IMR-90 (cell line): ENCODE results near the gene MRPS16.

Experiments used
- BHLHE40 ChIP-seq: fragments of 150-350 bp; IDR thresholded peaks from 2 replicates; pipeline ENCODE4 v1.6.1; 2016; ENCODE audit warnings: mild to moderate bottlenecking, low read depth, low read length
- CEBPB ChIP-seq: IDR thresholded peaks from 2 replicates; pipeline ENCODE4 v1.6.1; 2012; ENCODE audit warnings: low read depth, low read length, improper control_type of control experiment
- CHD1 ChIP-seq: IDR thresholded peaks from 2 replicates; pipeline ENCODE4 v1.6.1; 2012; ENCODE audit warnings: low read depth, low read length, improper control_type of control experiment
- CTCF ChIP-seq: conservative IDR thresholded peaks from 2 replicates; pipeline ENCODE4 v1.5.1; 2012; ENCODE audit warnings: mild to moderate bottlenecking, low read depth, low read length, improper control_type of control experiment
- ELK1 ChIP-seq: fragments of 150-350 bp; IDR thresholded peaks from 2 replicates; pipeline ENCODE4 v1.6.1; 2016; ENCODE audit warnings: low read depth, mild to moderate bottlenecking, low read length, moderate library complexity, borderline replicate concordance
- MAFK ChIP-seq: IDR thresholded peaks from 2 replicates; pipeline ENCODE4 v1.6.1; 2012; ENCODE audit warnings: low read depth, low read length, improper control_type of control experiment
- MAZ ChIP-seq: IDR thresholded peaks from 2 replicates; pipeline ENCODE4 v1.6.1; 2012; ENCODE audit warnings: low read depth, mild to moderate bottlenecking, low read length, improper control_type of control experiment, moderate library complexity, borderline replicate concordance
- MXI1 ChIP-seq: IDR thresholded peaks from 2 replicates; pipeline ENCODE4 v1.6.1; 2012; ENCODE audit warnings: low read depth, mild to moderate bottlenecking, low read length, moderate library complexity, borderline replicate concordance
- POLR2A ChIP-seq: IDR thresholded peaks from 2 replicates; pipeline ENCODE4 v1.6.1; 2012; ENCODE audit warnings: mild to moderate bottlenecking, low read depth, low read length
- RAD21 ChIP-seq: IDR thresholded peaks from 2 replicates; pipeline ENCODE4 v1.6.1; 2012; ENCODE audit warnings: low read length, improper control_type of control experiment
- RCOR1 ChIP-seq: IDR thresholded peaks from 2 replicates; pipeline ENCODE4 v1.6.1; 2012; ENCODE audit warnings: mild to moderate bottlenecking, low read length, improper control_type of control experiment; ENCODE audit not compliant: insufficient replicate concordance
- RFX5 ChIP-seq: IDR thresholded peaks from 2 replicates; pipeline ENCODE4 v1.8.0; 2012; ENCODE audit warnings: low read depth, mild to moderate bottlenecking, low read length, moderate library complexity
- USF2 ChIP-seq: fragments of 150-350 bp; IDR thresholded peaks from 2 replicates; pipeline ENCODE4 v1.6.1; 2017; ENCODE audit warnings: mild to moderate bottlenecking, antibody characterized with exemption, low read length, low read depth

- no peak for TF ChIP-seq POLR2A
- no peak for TF ChIP-seq CTCF
- TF ChIP-seq RAD21: no peak
- no peak for TF ChIP-seq MAFK
- no peak for TF ChIP-seq CEBPB
- TF ChIP-seq RCOR1: no peak
- no peak for TF ChIP-seq MXI1
- TF ChIP-seq CHD1: no peak
- no peak for TF ChIP-seq RFX5
- no peak for TF ChIP-seq ELK1
- no peak for TF ChIP-seq USF2
- no peak for TF ChIP-seq BHLHE40
- no peak for TF ChIP-seq MAZ
Measured at GRCh38 chr10:73215749-73216148, 36.7 kb downstream of the MRPS16 start.
